ENCODE measurements around the gene COL6A5. TPM values are rescaled to one million over a fixed set of nuclear protein-coding genes. Genes with fewer than 3 reads are reported as not detected.

The COL6A5 gene
- total RNA-seq, 1 experiment from 2014 or later, result 0.04 TPM

GRCh38 chr3:130527426-130527825 is 182.0 kb downstream of the COL6A5 start:
- Mint-ChIP-seq H3K4me3 (no peak overlapping the region), H3K9me3 (no peaks in the 10 kb centered on the region), H3K27me3 (ENCODE audit: low read depth) (peaks cover 15% of the 10 kb centered on the region), H3K27ac (no peak overlapping the region), H3K4me1 (peaks cover 23 to 31% of the 10 kb centered on the region in 2 experiments), H3K36me3 (ENCODE audit: insufficient read depth in 1 of 3, low read depth in 3 of 3) (no peaks in the 10 kb centered on the region)
- Histone ChIP-seq H3K9ac (ENCODE audit: extremely low read depth, insufficient read length, low read length) (no peak overlapping the region), H2BK15ac (ENCODE audit: low read depth, low read length) (no peak overlapping the region), H3K23ac (ENCODE audit: insufficient read length, low read depth, low read length) (no peak overlapping the region), H2AFZ (ENCODE audit: low read length) (no peak overlapping the region), H4K20me1 (ENCODE audit: control insufficient read depth, insufficient read depth, insufficient read length) (no peaks in the 10 kb centered on the region), H4K91ac (ENCODE audit: insufficient read length, low read depth, low read length) (no peak overlapping the region), H3T11ph (ENCODE audit: low read length) (no peak overlapping the region), H3K23me2 (ENCODE audit: insufficient read length, low read depth, low read length, poor library complexity, severe bottlenecking) (no peaks in the 10 kb centered on the region), H3K18ac (ENCODE audit: insufficient read length, low read depth, low read length) (no peak overlapping the region), H3K79me2 (ENCODE audit: insufficient read depth, low read length) (no peaks in the 10 kb centered on the region), H3K4ac (ENCODE audit: low read depth, low read length) (no peak overlapping the region), H3K4me1 (ENCODE audit: insufficient read depth, low read length) (no peaks in the 10 kb centered on the region; the same call in 1 of the 2 replicates), H4K8ac (replicated peaks; ENCODE audit: insufficient read length, low read depth, low read length) (no peak overlapping the region), H2AK5ac (ENCODE audit: insufficient read length, low read length) (no peak overlapping the region), H3K9me3 (ENCODE audit: control insufficient read depth, low read depth, low read length) (no peaks in the 10 kb centered on the region), H3K4me2 (ENCODE audit: insufficient read depth, insufficient read length, low read length) (no peak overlapping the region), H4K5ac (ENCODE audit: insufficient read length, low read depth, low read length) (no peak overlapping the region), H2BK20ac (ENCODE audit: low read depth, low read length, poor library complexity, severe bottlenecking) (no peak overlapping the region), H3K56ac (ENCODE audit: insufficient read length, low read depth, low read length) (no peak overlapping the region), H3K27me3 (ENCODE audit: insufficient read depth, low read length) (no peaks in the 10 kb centered on the region), H2BK12ac (ENCODE audit: insufficient read length, low read depth, low read length) (no peak overlapping the region), H2BK120ac (ENCODE audit: low read depth, low read length, poor library complexity, severe bottlenecking) (no peak overlapping the region), H3K27ac (ENCODE audit: insufficient read length, low read depth, low read length) (no peak overlapping the region), H2BK5ac (ENCODE audit: insufficient read length, low read length) (no peak overlapping the region), H3K79me1 (ENCODE audit: insufficient read depth, low read depth, low read length, poor library complexity, severe bottlenecking) (no peaks in the 10 kb centered on the region), H3K14ac (ENCODE audit: insufficient read depth, low read length) (no peak overlapping the region)
- WGBS (ENCODE audit: extremely low coverage, insufficient read length, low lambda C conversion rate), result no CpG with 5 or more reads among the region's 1 CpG
- TF ChIP-seq CTCF (conservative IDR thresholded peaks at IDR 0.05), result no peak
- DNase-seq, result no peak
